Gastrocnemius medialis (tissue), 4 donors: ENCODE measurements around the gene KLHL12.

Source experiments
- POLR2A ChIP-seq, 2 donors: fragments of 450-650 bp; IDR thresholded peaks; one replicate each; pipeline ENCODE4 v1.6.1; 2017; ENCODE audit warnings: antibody characterized with exemption in 2 of 2, mild to moderate bottlenecking in 2 of 2, moderate library complexity in 2 of 2
- TF ChIP-seq, protein P1 (sequence below), 5 experiments: fragments of 450-650 bp in 3 of 5; fragments of 200-600 bp in 2 of 5; sonication (generic) in 2 of 5; IDR thresholded peaks in 4 of 5; conservative IDR thresholded peaks in 1 of 5; 1 replicate in 4 of 5; 2 replicates in 1 of 5; pipeline ENCODE4 v1.5.1; 2016 to 2019; ENCODE audit warnings: antibody characterized with exemption in 5 of 5, mild to moderate bottlenecking in 3 of 5, moderate library complexity in 3 of 5

DNA sequence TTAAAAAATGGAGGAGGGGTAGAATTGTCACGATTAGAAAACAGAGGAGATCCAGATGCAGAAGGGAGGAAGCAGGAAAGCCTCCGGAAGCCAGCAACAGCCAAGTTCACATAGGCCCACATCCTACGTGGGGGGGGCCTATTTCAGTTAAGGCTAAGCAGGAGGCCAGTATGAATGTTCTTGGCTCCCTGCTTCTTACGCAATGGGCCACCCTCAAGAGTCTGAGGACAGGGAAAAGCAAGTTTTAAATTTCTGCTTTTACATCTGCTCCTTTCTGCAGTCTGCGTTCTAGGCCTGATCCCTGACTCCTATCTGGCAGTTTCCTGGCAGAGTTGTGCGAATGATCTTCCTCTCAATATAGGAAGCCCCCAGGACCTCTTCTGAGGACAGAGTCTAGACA, 68.7 kb downstream of the KLHL12 start:
- TF ChIP-seq POLR2A (IDR thresholded peaks at IDR 0.05) = no peak
- TF ChIP-seq, protein P1, sequence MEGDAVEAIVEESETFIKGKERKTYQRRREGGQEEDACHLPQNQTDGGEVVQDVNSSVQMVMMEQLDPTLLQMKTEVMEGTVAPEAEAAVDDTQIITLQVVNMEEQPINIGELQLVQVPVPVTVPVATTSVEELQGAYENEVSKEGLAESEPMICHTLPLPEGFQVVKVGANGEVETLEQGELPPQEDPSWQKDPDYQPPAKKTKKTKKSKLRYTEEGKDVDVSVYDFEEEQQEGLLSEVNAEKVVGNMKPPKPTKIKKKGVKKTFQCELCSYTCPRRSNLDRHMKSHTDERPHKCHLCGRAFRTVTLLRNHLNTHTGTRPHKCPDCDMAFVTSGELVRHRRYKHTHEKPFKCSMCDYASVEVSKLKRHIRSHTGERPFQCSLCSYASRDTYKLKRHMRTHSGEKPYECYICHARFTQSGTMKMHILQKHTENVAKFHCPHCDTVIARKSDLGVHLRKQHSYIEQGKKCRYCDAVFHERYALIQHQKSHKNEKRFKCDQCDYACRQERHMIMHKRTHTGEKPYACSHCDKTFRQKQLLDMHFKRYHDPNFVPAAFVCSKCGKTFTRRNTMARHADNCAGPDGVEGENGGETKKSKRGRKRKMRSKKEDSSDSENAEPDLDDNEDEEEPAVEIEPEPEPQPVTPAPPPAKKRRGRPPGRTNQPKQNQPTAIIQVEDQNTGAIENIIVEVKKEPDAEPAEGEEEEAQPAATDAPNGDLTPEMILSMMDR (IDR thresholded peaks at IDR 0.05 in 4 of 5, conservative IDR thresholded peaks at IDR 0.05 in 1 of 5) = no peak
